Effector memory CD8-positive, alpha-beta T cell (primary cell): Measurements from ENCODE around the gene PLA2G4A.

Source experiments
- ATAC-seq: fragments of 150-1000 bp; cut with Tn5 transposase; replicated peaks from 2 replicates; pipeline ENCODE4 v1.10.0; 2021; ENCODE audit warnings: mild to moderate bottlenecking, moderate library complexity
- DNase-seq, 3 experiments: peaks; one replicate each; pipeline ENCODE4 v3.0.0; 2021
- H3K27ac Mint-ChIP-seq, 2 donors: one replicate each; pipeline ENCODE4 v1.8.0; 2022; ENCODE audit warnings: mild to moderate bottlenecking in 2 of 2, mixed read lengths in 2 of 2, moderate library complexity in 2 of 2
- H3K27me3 Mint-ChIP-seq, 2 donors: one replicate each; pipeline ENCODE4 v1.8.0; 2022; ENCODE audit warnings: mixed read lengths in 2 of 2
- H3K36me3 Mint-ChIP-seq: one replicate; pipeline ENCODE4 v1.8.0; 2022; ENCODE audit warnings: mild to moderate bottlenecking, moderate library complexity, mixed read lengths; ENCODE audit not compliant: insufficient read depth
- H3K4me1 Mint-ChIP-seq, 2 donors: one replicate each; pipeline ENCODE4 v1.8.0; 2022; ENCODE audit warnings: low read depth in 2 of 2, mixed read lengths in 2 of 2
- H3K4me3 Mint-ChIP-seq, 2 donors: one replicate each; pipeline ENCODE4 v1.8.0; 2022; ENCODE audit warnings: mild to moderate bottlenecking in 2 of 2, mixed read lengths in 2 of 2, moderate library complexity in 2 of 2
- H3K9me3 Mint-ChIP-seq, 2 donors: one replicate each; pipeline ENCODE4 v1.8.0; 2022; ENCODE audit warnings: mixed read lengths in 2 of 2

PLA2G4A gene

GRCh38 chr1:186987065-186987464 lies 158.3 kb downstream of the PLA2G4A start:
- H3K27ac Mint-ChIP-seq, result no peak overlapping the region
- H3K36me3 Mint-ChIP-seq, result no peaks in the 10 kb centered on the region
- H3K9me3 Mint-ChIP-seq, result no peaks in the 10 kb centered on the region
- DNase-seq, result no peak
- H3K4me3 Mint-ChIP-seq, result no peak overlapping the region
- ATAC-seq, result no peak
- no peaks in the 10 kb centered on the region for H3K27me3 Mint-ChIP-seq
- H3K4me1 Mint-ChIP-seq, result no peaks in the 10 kb centered on the region

- ATAC-seq (no peak), DNase-seq (no peak)
- no peaks in the 10 kb centered on the region for H3K4me1 Mint-ChIP-seq
Observed at GRCh38 chr1:186987769-186988168, 159.0 kb downstream of the PLA2G4A start.

GRCh38 chr1:186993996-186994395 lies 165.2 kb downstream of the PLA2G4A start:
- no peak overlapping the region for H3K4me3 Mint-ChIP-seq
- no peak for DNase-seq

More at GRCh38 chr1:186987769-186988168, 159.0 kb downstream of the PLA2G4A start:
- Mint-ChIP-seq H3K4me3 (no peak overlapping the region), H3K9me3 (no peaks in the 10 kb centered on the region), H3K36me3 (no peaks in the 10 kb centered on the region), H3K27ac (no peak overlapping the region), H3K27me3 (no peaks in the 10 kb centered on the region)

GRCh38 chr1:186994897-186995296 lies 166.1 kb downstream of the PLA2G4A start:
- no peaks in the 10 kb centered on the region for H3K27me3 Mint-ChIP-seq
- H3K9me3 Mint-ChIP-seq, result no peaks in the 10 kb centered on the region
- no peak overlapping the region for H3K27ac Mint-ChIP-seq
- no peaks in the 10 kb centered on the region for H3K36me3 Mint-ChIP-seq
- DNase-seq, result no peak
- no peaks in the 10 kb centered on the region for H3K4me1 Mint-ChIP-seq
- no peak overlapping the region for H3K4me3 Mint-ChIP-seq
- ATAC-seq, result no peak

More at GRCh38 chr1:186993996-186994395, 165.2 kb downstream of the PLA2G4A start:
- no peak for ATAC-seq
- Mint-ChIP-seq H3K27me3 (no peaks in the 10 kb centered on the region), H3K9me3 (no peaks in the 10 kb centered on the region), H3K4me1 (no peaks in the 10 kb centered on the region), H3K36me3 (no peaks in the 10 kb centered on the region), H3K27ac (no peak overlapping the region)

GRCh38 chr1:186996816-186997215 lies 168.1 kb downstream of the PLA2G4A start:
- ATAC-seq, result no peak
- Mint-ChIP-seq H3K27ac (no peak overlapping the region), H3K4me1 (no peaks in the 10 kb centered on the region), H3K27me3 (no peaks in the 10 kb centered on the region), H3K36me3 (no peaks in the 10 kb centered on the region), H3K9me3 (no peaks in the 10 kb centered on the region), H3K4me3 (no peak overlapping the region)
- DNase-seq, result no peak

- ATAC-seq (no peak), DNase-seq (no peak)
- Mint-ChIP-seq H3K27me3 (no peaks in the 10 kb centered on the region), H3K36me3 (no peaks in the 10 kb centered on the region), H3K27ac (no peak overlapping the region), H3K9me3 (no peaks in the 10 kb centered on the region), H3K4me3 (no peak overlapping the region), H3K4me1 (no peaks in the 10 kb centered on the region)
Observed at GRCh38 chr1:186997877-186998276, 169.1 kb downstream of the PLA2G4A start.

GRCh38 chr1:186999506-186999905 lies 170.8 kb downstream of the PLA2G4A start:
- Mint-ChIP-seq H3K27ac (no peak overlapping the region), H3K4me3 (no peak overlapping the region)
- ATAC-seq, result no peak

GRCh38 chr1:187001198-187001889 lies 172.6 kb downstream of the PLA2G4A start:
- Mint-ChIP-seq H3K27ac (no peak overlapping the region), H3K27me3 (no peaks in the 10 kb centered on the region), H3K4me1 (no peaks in the 10 kb centered on the region), H3K4me3 (no peak overlapping the region), H3K36me3 (no peaks in the 10 kb centered on the region), H3K9me3 (peaks cover 0 to 2% of the 10 kb centered on the region in 2 donors)
- DNase-seq, result no peak
- ATAC-seq, result no peak

More at GRCh38 chr1:186999506-186999905, 170.8 kb downstream of the PLA2G4A start:
- H3K36me3 Mint-ChIP-seq, result no peaks in the 10 kb centered on the region
- no peaks in the 10 kb centered on the region for H3K9me3 Mint-ChIP-seq
- H3K4me1 Mint-ChIP-seq, result no peaks in the 10 kb centered on the region
- H3K27me3 Mint-ChIP-seq, result no peaks in the 10 kb centered on the region
- DNase-seq, result no peak

GRCh38 chr1:187003353-187003752 lies 174.6 kb downstream of the PLA2G4A start:
- DNase-seq, result no peak
- Mint-ChIP-seq H3K4me1 (no peaks in the 10 kb centered on the region), H3K36me3 (no peaks in the 10 kb centered on the region), H3K27ac (no peak overlapping the region), H3K27me3 (no peaks in the 10 kb centered on the region), H3K4me3 (no peak overlapping the region), H3K9me3 (peaks cover 0 to 3% of the 10 kb centered on the region in 2 donors)
- ATAC-seq, result no peak

- Mint-ChIP-seq H3K4me3 (no peak overlapping the region), H3K27ac (no peak overlapping the region)
Observed at GRCh38 chr1:187006896-187007295, 178.1 kb downstream of the PLA2G4A start.

GRCh38 chr1:187009320-187009719 lies 180.6 kb downstream of the PLA2G4A start:
- Mint-ChIP-seq H3K9me3 (peaks cover 0 to 6% of the 10 kb centered on the region in 2 donors), H3K27ac (no peak overlapping the region), H3K4me1 (no peaks in the 10 kb centered on the region), H3K36me3 (no peaks in the 10 kb centered on the region), H3K4me3 (no peak overlapping the region), H3K27me3 (no peaks in the 10 kb centered on the region)
- no peak for DNase-seq
- no peak for ATAC-seq

More at GRCh38 chr1:187006896-187007295, 178.1 kb downstream of the PLA2G4A start:
- Mint-ChIP-seq H3K36me3 (no peaks in the 10 kb centered on the region), H3K9me3 (peaks cover 0 to 6% of the 10 kb centered on the region in 2 donors), H3K27me3 (no peaks in the 10 kb centered on the region), H3K4me1 (no peaks in the 10 kb centered on the region)
- ATAC-seq (no peak), DNase-seq (no peak)

GRCh38 chr1:187010571-187011309 lies 182.0 kb downstream of the PLA2G4A start:
- no peak overlapping the region for H3K27ac Mint-ChIP-seq
- peaks cover 0 to 6% of the 10 kb centered on the region in 2 donors for H3K9me3 Mint-ChIP-seq
- DNase-seq (no peak), ATAC-seq (no peak)
- H3K36me3 Mint-ChIP-seq, result no peaks in the 10 kb centered on the region
- no peak overlapping the region for H3K4me3 Mint-ChIP-seq
- H3K4me1 Mint-ChIP-seq, result no peaks in the 10 kb centered on the region
- no peaks in the 10 kb centered on the region for H3K27me3 Mint-ChIP-seq

GRCh38 chr1:187013582-187014200 lies 184.9 kb downstream of the PLA2G4A start:
- no peaks in the 10 kb centered on the region for H3K4me1 Mint-ChIP-seq
- H3K4me3 Mint-ChIP-seq, result no peak overlapping the region
- ATAC-seq, result no peak
- no peaks in the 10 kb centered on the region for H3K27me3 Mint-ChIP-seq
- H3K27ac Mint-ChIP-seq, result no peak overlapping the region
- DNase-seq, result no peak
- no peaks in the 10 kb centered on the region for H3K36me3 Mint-ChIP-seq
- peaks cover 0 to 1% of the 10 kb centered on the region in 2 donors for H3K9me3 Mint-ChIP-seq

- H3K36me3 Mint-ChIP-seq, result no peaks in the 10 kb centered on the region
Observed at GRCh38 chr1:187018291-187018690, 189.5 kb downstream of the PLA2G4A start.

More at GRCh38 chr1:187018291-187018690, 189.5 kb downstream of the PLA2G4A start:
- ATAC-seq, result no peak
- Mint-ChIP-seq H3K27me3 (no peaks in the 10 kb centered on the region), H3K4me3 (no peak overlapping the region), H3K27ac (no peak overlapping the region), H3K9me3 (no peaks in the 10 kb centered on the region), H3K4me1 (no peaks in the 10 kb centered on the region)
- no peak for DNase-seq
